ENCODE data around the gene MFSD6.
"Not testable (repeated sequence)": the region's sequence is repeated elsewhere in the genome, so short reads cannot be mapped to it uniquely, and the experiment has no call there.

Gene MFSD6

GRCh38 chr2:190407662-190408537 is at the start of gene MFSD6:
Gene MFSD6 (plus strand): TSS chr2:190408355. CDS start chr2:190436030, 27,675 bp downstream.
- DNase-seq (ENCODE audit: low read depth in 2 of 2): peak; percentile 27 to 43

GRCh38 chr2:190358655-190359448 is 49.3 kb upstream of the MFSD6 start:
- DNase-seq (ENCODE audit: low read depth in 2 of 2): not testable (repeated sequence)

GRCh38 chr2:190360561-190360960 is 47.6 kb upstream of the MFSD6 start:
- DNase-seq (ENCODE audit: low read depth in 2 of 2): no peak

GRCh38 chr2:190360965-190361364 is 47.2 kb upstream of the MFSD6 start:
- DNase-seq (ENCODE audit: low read depth in 2 of 2): no peak

- DNase-seq (ENCODE audit: low read depth in 2 of 2): no peak
These were observed 46.6 kb upstream of the MFSD6 start for GRCh38 chr2:190361572-190361971.

GRCh38 chr2:190362894-190363293 is 45.3 kb upstream of the MFSD6 start:
- DNase-seq (ENCODE audit: low read depth in 2 of 2): no peak

- no peak for DNase-seq (ENCODE audit: low read depth in 2 of 2)
These were observed 42.5 kb upstream of the MFSD6 start for GRCh38 chr2:190365499-190366204.

- no peak for DNase-seq (ENCODE audit: low read depth in 2 of 2)
These were observed 41.9 kb upstream of the MFSD6 start for GRCh38 chr2:190366248-190366753.

- DNase-seq (ENCODE audit: low read depth in 2 of 2): no peak
These were observed 41.1 kb upstream of the MFSD6 start for GRCh38 chr2:190367091-190367490.

GRCh38 chr2:190369635-190370034 is 38.5 kb upstream of the MFSD6 start:
- no peak for DNase-seq (ENCODE audit: low read depth in 2 of 2)

GRCh38 chr2:190376083-190376482 is 32.1 kb upstream of the MFSD6 start:
- DNase-seq (ENCODE audit: low read depth in 2 of 2): no peak

- DNase-seq (ENCODE audit: low read depth in 2 of 2): no peak
These were observed 31.4 kb upstream of the MFSD6 start for GRCh38 chr2:190376591-190377245.

GRCh38 chr2:190378880-190379237 is 29.3 kb upstream of the MFSD6 start:
- DNase-seq (ENCODE audit: low read depth in 2 of 2): no peak

GRCh38 chr2:190379249-190379964 is 28.7 kb upstream of the MFSD6 start:
- DNase-seq (ENCODE audit: low read depth in 2 of 2): no peak

GRCh38 chr2:190380962-190381412 is 27.2 kb upstream of the MFSD6 start:
- no peak for DNase-seq (ENCODE audit: low read depth in 2 of 2)

- no peak for DNase-seq (ENCODE audit: low read depth in 2 of 2)
These were observed 25.3 kb upstream of the MFSD6 start for GRCh38 chr2:190382851-190383250.

GRCh38 chr2:190387422-190387821 is 20.7 kb upstream of the MFSD6 start:
- DNase-seq (ENCODE audit: low read depth in 2 of 2): no peak

GRCh38 chr2:190396271-190396670 is 11.9 kb upstream of the MFSD6 start:
- no peak for DNase-seq (ENCODE audit: low read depth in 2 of 2)

GRCh38 chr2:190402986-190403603 is 5.1 kb upstream of the MFSD6 start:
- DNase-seq (ENCODE audit: low read depth in 2 of 2): no peak

GRCh38 chr2:190404487-190404886 is 3.7 kb upstream of the MFSD6 start:
- DNase-seq (ENCODE audit: low read depth in 2 of 2): peak in 1 of 2 experiments; percentile 12

Measured in stimulated activated CD4-positive, alpha-beta T cell treated with anti-CD3 and anti-CD28 coated beads, Interleukin-12 subunit alpha, Interleukin-12 subunit beta, amount 100 ng/mL, for 24 hours (primary cell).